ENCODE data around the gene ARID3C.

DNA sequence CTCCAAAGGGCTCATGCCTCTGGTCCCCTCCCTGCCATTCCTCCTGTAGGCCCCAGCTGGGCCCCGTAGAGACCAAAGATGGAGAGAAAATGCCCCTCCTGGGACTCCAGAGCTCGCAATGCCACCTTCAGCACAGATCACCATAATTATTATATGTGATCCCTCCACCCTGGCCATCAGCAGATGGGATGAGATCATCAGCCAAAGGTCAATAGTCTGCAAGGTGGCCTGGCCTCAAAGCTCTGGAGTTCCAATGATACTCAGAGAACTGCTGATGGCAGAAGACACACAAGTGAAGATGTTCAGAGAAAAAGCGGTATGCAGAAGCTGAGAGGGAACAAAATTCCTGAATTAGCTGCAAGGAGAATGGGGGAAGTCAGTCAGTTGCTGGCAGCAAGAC lies 22.0 kb downstream of the ARID3C start:
- TF ChIP-seq, protein P1, sequence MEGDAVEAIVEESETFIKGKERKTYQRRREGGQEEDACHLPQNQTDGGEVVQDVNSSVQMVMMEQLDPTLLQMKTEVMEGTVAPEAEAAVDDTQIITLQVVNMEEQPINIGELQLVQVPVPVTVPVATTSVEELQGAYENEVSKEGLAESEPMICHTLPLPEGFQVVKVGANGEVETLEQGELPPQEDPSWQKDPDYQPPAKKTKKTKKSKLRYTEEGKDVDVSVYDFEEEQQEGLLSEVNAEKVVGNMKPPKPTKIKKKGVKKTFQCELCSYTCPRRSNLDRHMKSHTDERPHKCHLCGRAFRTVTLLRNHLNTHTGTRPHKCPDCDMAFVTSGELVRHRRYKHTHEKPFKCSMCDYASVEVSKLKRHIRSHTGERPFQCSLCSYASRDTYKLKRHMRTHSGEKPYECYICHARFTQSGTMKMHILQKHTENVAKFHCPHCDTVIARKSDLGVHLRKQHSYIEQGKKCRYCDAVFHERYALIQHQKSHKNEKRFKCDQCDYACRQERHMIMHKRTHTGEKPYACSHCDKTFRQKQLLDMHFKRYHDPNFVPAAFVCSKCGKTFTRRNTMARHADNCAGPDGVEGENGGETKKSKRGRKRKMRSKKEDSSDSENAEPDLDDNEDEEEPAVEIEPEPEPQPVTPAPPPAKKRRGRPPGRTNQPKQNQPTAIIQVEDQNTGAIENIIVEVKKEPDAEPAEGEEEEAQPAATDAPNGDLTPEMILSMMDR (IDR thresholded peaks at IDR 0.05 in 2 of 3, conservative IDR thresholded peaks at IDR 0.05 in 1 of 3; ENCODE audit: control insufficient read depth in 2 of 3, extremely low read depth in 1 of 3, insufficient read depth in 1 of 3, low read depth in 3 of 3, low read length in 3 of 3), result no peak
- TF ChIP-seq FOXK2 (IDR thresholded peaks at IDR 0.05) (no peak), POLR2A (IDR thresholded peaks at IDR 0.05; ENCODE audit: low read depth, low read length) (no peak), POLR2AphosphoS5 (IDR thresholded peaks at IDR 0.05; ENCODE audit: low read length) (no peak), SIN3A (IDR thresholded peaks at IDR 0.05; ENCODE audit: low read depth, low read length) (no peak), RB1 (IDR thresholded peaks at IDR 0.05; ENCODE audit: borderline replicate concordance) (no peak), ZNF24 (IDR thresholded peaks at IDR 0.05) (no peak), SUZ12 (IDR thresholded peaks at IDR 0.05; ENCODE audit: unreplicated experiment) (no peak), MEF2A (IDR thresholded peaks at IDR 0.05; ENCODE audit: insufficient read depth, low read depth, low read length) (no peak), HDGF (IDR thresholded peaks at IDR 0.05) (no peak)
- TF ChIP-seq, protein P2, sequence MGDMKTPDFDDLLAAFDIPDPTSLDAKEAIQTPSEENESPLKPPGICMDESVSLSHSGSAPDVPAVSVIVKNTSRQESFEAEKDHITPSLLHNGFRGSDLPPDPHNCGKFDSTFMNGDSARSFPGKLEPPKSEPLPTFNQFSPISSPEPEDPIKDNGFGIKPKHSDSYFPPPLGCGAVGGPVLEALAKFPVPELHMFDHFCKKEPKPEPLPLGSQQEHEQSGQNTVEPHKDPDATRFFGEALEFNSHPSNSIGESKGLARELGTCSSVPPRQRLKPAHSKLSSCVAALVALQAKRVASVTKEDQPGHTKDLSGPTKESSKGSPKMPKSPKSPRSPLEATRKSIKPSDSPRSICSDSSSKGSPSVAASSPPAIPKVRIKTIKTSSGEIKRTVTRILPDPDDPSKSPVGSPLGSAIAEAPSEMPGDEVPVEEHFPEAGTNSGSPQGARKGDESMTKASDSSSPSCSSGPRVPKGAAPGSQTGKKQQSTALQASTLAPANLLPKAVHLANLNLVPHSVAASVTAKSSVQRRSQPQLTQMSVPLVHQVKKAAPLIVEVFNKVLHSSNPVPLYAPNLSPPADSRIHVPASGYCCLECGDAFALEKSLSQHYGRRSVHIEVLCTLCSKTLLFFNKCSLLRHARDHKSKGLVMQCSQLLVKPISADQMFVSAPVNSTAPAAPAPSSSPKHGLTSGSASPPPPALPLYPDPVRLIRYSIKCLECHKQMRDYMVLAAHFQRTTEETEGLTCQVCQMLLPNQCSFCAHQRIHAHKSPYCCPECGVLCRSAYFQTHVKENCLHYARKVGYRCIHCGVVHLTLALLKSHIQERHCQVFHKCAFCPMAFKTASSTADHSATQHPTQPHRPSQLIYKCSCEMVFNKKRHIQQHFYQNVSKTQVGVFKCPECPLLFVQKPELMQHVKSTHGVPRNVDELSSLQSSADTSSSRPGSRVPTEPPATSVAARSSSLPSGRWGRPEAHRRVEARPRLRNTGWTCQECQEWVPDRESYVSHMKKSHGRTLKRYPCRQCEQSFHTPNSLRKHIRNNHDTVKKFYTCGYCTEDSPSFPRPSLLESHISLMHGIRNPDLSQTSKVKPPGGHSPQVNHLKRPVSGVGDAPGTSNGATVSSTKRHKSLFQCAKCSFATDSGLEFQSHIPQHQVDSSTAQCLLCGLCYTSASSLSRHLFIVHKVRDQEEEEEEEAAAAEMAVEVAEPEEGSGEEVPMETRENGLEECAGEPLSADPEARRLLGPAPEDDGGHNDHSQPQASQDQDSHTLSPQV (IDR thresholded peaks at IDR 0.05), result no peak
- TF ChIP-seq, protein P3, sequence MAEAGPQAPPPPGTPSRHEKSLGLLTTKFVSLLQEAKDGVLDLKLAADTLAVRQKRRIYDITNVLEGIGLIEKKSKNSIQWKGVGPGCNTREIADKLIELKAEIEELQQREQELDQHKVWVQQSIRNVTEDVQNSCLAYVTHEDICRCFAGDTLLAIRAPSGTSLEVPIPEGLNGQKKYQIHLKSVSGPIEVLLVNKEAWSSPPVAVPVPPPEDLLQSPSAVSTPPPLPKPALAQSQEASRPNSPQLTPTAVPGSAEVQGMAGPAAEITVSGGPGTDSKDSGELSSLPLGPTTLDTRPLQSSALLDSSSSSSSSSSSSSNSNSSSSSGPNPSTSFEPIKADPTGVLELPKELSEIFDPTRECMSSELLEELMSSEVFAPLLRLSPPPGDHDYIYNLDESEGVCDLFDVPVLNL (IDR thresholded peaks at IDR 0.05; ENCODE audit: low read depth, low read length), result no peak
